Epithelial cell of proximal tubule (primary cell): ENCODE results near the gene ASB6. TPM values are rescaled to one million over a fixed set of nuclear protein-coding genes. Genes with fewer than 3 reads are reported as not detected.

Source experiments
- DNase-seq: peaks from one replicate; pipeline ENCODE4 v3.0.0-alpha.2; 2011; ENCODE audit warnings: low read depth
- H3K4me3 ChIP-seq: 2 replicates; pipeline ENCODE4 v1.5.1; 2011; ENCODE audit warnings: low read depth, mild to moderate bottlenecking, low read length
- CTCF ChIP-seq: conservative IDR thresholded peaks from 2 replicates; pipeline ENCODE4 v1.5.1; 2012; ENCODE audit warnings: low read depth, mild to moderate bottlenecking, low read length
- total RNA-seq: library from RNA; depleted of rRNA; stranded (reverse); fragments of >200 nt; gene quantifications from 2 replicates; pipeline ENCODE4 v1.2.3, GENCODE V29; 2015

Gene ASB6
- total RNA-seq, 1 donor from 2014 or later, result 22.3 TPM

- DNase-seq, result no peak
- no peak overlapping the region for H3K4me3 ChIP-seq
- TF ChIP-seq CTCF, result no peak
Observed at GRCh38 chr9:129682381-129682780, 40.4 kb upstream of the ASB6 start.

GRCh38 chr9:129681924-129682323 lies 40.0 kb upstream of the ASB6 start:
- TF ChIP-seq CTCF, result no peak
- no peak overlapping the region for H3K4me3 ChIP-seq
- DNase-seq, result no peak

GRCh38 chr9:129679537-129679936 lies 37.6 kb upstream of the ASB6 start:
- TF ChIP-seq CTCF, result no peak
- no peak for DNase-seq
- H3K4me3 ChIP-seq, result no peak overlapping the region

- no peak overlapping the region for H3K4me3 ChIP-seq
- TF ChIP-seq CTCF, result no peak
- no peak for DNase-seq
Observed at GRCh38 chr9:129678844-129679243, 36.9 kb upstream of the ASB6 start.

GRCh38 chr9:129677456-129677855 lies 35.5 kb upstream of the ASB6 start:
- no peak for TF ChIP-seq CTCF
- no peak overlapping the region for H3K4me3 ChIP-seq
- no peak for DNase-seq

- TF ChIP-seq CTCF, result no peak
- DNase-seq, result no peak
- no peak overlapping the region for H3K4me3 ChIP-seq
Observed at GRCh38 chr9:129676975-129677374, 35.0 kb upstream of the ASB6 start.

- DNase-seq, result no peak
- no peak for TF ChIP-seq CTCF
- no peak overlapping the region for H3K4me3 ChIP-seq
Observed at GRCh38 chr9:129676287-129676686, 34.3 kb upstream of the ASB6 start.
